HCT116 (cell line): ENCODE data around the gene CCP110.

ENCODE experiments used
- CTCF ChIP-seq, 3 experiments: fragments of 200-600 bp in 1 of 3; sonication (generic) in 1 of 3; IDR thresholded peaks in 2 of 3; conservative IDR thresholded peaks in 1 of 3; 2 replicates each; pipeline ENCODE4 v1.5.1; 2012 to 2017; ENCODE audit warnings: low read depth in 2 of 3, low read length in 2 of 3, antibody characterized with exemption in 1 of 3, borderline replicate concordance in 1 of 3, control low read depth in 1 of 3, mild to moderate bottlenecking in 1 of 3, mixed read lengths in 1 of 3, mixed run types in 1 of 3, moderate library complexity in 1 of 3; ENCODE audit not compliant: insufficient read depth in 1 of 3
- EZH2 ChIP-seq: fragments of 200-600 bp; sonication (generic); IDR thresholded peaks from 2 replicates; pipeline ENCODE4 v1.6.1; 2017; ENCODE audit warnings: antibody characterized with exemption, mixed run types

DNA sequence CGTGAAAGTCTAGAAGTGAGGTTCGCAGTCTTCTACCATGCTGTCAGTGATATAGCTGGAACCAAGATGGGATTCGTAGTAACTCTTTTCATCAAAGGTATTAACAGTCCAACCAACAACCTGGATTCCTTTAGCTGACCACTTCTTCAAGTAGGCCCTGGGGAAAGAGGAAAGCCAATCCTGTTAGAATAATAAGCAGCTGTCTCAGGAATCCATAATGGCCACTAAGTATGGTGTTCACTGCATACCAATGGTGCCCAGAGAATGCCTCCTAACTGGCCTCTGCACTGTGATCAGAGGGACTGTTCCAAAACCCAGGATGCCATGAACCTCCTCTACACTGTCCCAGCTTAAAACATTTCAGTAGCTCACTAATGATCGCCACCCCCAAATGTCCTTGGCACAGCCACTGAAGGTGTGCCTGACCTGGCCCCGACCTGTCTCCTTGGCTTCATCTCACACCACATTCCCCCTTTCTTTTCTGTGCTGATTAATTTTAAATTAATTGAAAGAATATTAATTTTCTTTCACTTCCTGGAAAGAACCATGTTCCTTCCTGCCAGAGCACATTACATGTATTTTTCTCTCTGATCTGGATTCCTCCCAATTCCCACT lies 20.2 kb upstream of the CCP110 start:
- TF ChIP-seq CTCF (IDR thresholded peaks at IDR 0.05 in 2 of 3, conservative IDR thresholded peaks at IDR 0.05 in 1 of 3; ENCODE audit: borderline replicate concordance in 1 of 3, insufficient read depth in 1 of 3, low read depth in 2 of 3, low read length in 2 of 3) (no peak), EZH2 (no peak)
